GM12878 (cell line): Measurements from ENCODE around the gene USP25. TPM values are rescaled to one million over a fixed set of nuclear protein-coding genes. Genes with fewer than 3 reads are reported as not detected.

Experiments
- ATAC-seq: fragments of 200-7000 bp; cut with Tn5 transposase; 3 replicates; pipeline ENCODE4 v1.9.1; 2020; ENCODE audit warnings: mild to moderate bottlenecking, moderate library complexity
- BruUV-seq: library from RNA; stranded (reverse); fragments of 400-500 nt; replicated peaks from 2 replicates; lab custom pipeline; 2021; lab: Mats Ljungman, UMichigan
- CTCF ChIA-PET: fragments of 300-600 bp; sonication (Branson Sonifier 250); formaldehyde crosslinking; extraction: SDS; loops from one replicate; lab custom pipeline; 2021; ENCODE audit warnings: inconsistent platforms; lab: Yijun Ruan, JAX
- POLR2A ChIA-PET: fragments of 350-600 bp; formaldehyde crosslinking; extraction: SDS; loops from one replicate; lab custom pipeline; 2021; ENCODE audit warnings: inconsistent platforms; lab: Charles Lee
- RAD21 ChIA-PET: fragments of 300-600 bp; sonication (Branson Sonifier 250); formaldehyde crosslinking; loops from one replicate; lab custom pipeline; 2023; ENCODE audit warnings: antibody characterized with exemption; ENCODE audit not compliant: unreplicated experiment; lab: Charles Lee
- SMC1A ChIA-PET: fragments of 300-600 bp; sonication (Branson Sonifier 250); formaldehyde crosslinking; loops from one replicate; lab custom pipeline; 2023; ENCODE audit not compliant: unreplicated experiment, uncharacterized antibody; lab: Charles Lee
- DNase-seq: peaks from one replicate; pipeline ENCODE4 v3.0.0-alpha.2; 2011; ENCODE audit warnings: low read depth, low spot score
- FAIRE-seq: peaks from 3 replicates; lab custom pipeline; 2011; peaks lifted over from hg19 to GRCh38; lab: Jason Lieb, UNC
- H2AFZ ChIP-seq: 2 replicates; pipeline ENCODE4 v1.6.0; 2011; ENCODE audit warnings: low read depth, low read length, control low read depth; ENCODE audit not compliant: control insufficient read depth
- H3K27ac ChIP-seq: 2 replicates; pipeline ENCODE4 v1.5.1; 2011; ENCODE audit warnings: control low read depth; ENCODE audit not compliant: control insufficient read depth, insufficient read depth
- H3K27me3 ChIP-seq, 2 experiments: replicated peaks in 1 of 2; 2 replicates each; pipeline versions ENCODE4 v1.6.0 to v1.6.1; 2011; ENCODE audit warnings: low read length in 1 of 2; ENCODE audit not compliant: control insufficient read depth in 2 of 2, insufficient read depth in 2 of 2
- H3K36me3 ChIP-seq, 2 experiments: 2 replicates each; pipeline ENCODE4 v1.5.1; 2011; ENCODE audit warnings: low read length in 1 of 2; ENCODE audit not compliant: control insufficient read depth in 2 of 2, insufficient read depth in 2 of 2
- H3K4me1 ChIP-seq: 2 replicates; pipeline ENCODE4 v1.6.1; 2011; ENCODE audit warnings: mild to moderate bottlenecking, low read length, moderate library complexity, mixed read lengths; ENCODE audit not compliant: control insufficient read depth, insufficient read depth
- H3K4me2 ChIP-seq: 2 replicates; pipeline ENCODE4 v1.6.0; 2011; ENCODE audit warnings: control low read depth; ENCODE audit not compliant: control insufficient read depth, insufficient read depth
- H3K4me3 ChIP-seq: fragments of 200-600 bp; sonication (generic); 2 replicates; pipeline ENCODE4 v1.5.1; 2016
- H3K79me2 ChIP-seq: 2 replicates; pipeline ENCODE4 v1.6.0; 2011; ENCODE audit warnings: low read length; ENCODE audit not compliant: control insufficient read depth, insufficient read depth
- H3K9ac ChIP-seq: 2 replicates; pipeline ENCODE4 v1.8.0; 2011; ENCODE audit warnings: low read length, control low read depth, mixed read lengths; ENCODE audit not compliant: control insufficient read depth, insufficient read depth
- H3K9me3 ChIP-seq: replicated peaks from 3 replicates; pipeline ENCODE4 v1.5.1; 2011; ENCODE audit warnings: mild to moderate bottlenecking, low read length; ENCODE audit not compliant: control insufficient read depth, insufficient read depth
- H4K20me1 ChIP-seq: 2 replicates; pipeline ENCODE4 v1.6.0; 2011; ENCODE audit not compliant: control insufficient read depth, insufficient read depth
- ATF3 ChIP-seq: IDR thresholded peaks from 2 replicates; pipeline ENCODE4 v1.6.1; 2011; ENCODE audit warnings: low read depth, mild to moderate bottlenecking, low read length, moderate library complexity, borderline replicate concordance; ENCODE audit errors: extremely low read depth
- BHLHE40 ChIP-seq, 2 experiments: fragments of 450-650 bp in 1 of 2; IDR thresholded peaks; 2 replicates each; pipeline ENCODE4 v1.6.1; 2011 to 2017; ENCODE audit warnings: low read depth in 2 of 2, borderline replicate concordance in 1 of 2, improper control_type of control experiment in 1 of 2, low read length in 1 of 2, mild to moderate bottlenecking in 1 of 2
- CHD2 ChIP-seq: IDR thresholded peaks from 2 replicates; pipeline ENCODE4 v1.6.1; 2011; ENCODE audit warnings: low read depth, low read length, improper control_type of control experiment, borderline replicate concordance
- CREM ChIP-seq: IDR thresholded peaks from 2 replicates; pipeline ENCODE4 v1.6.1; 2014; ENCODE audit warnings: antibody characterized with exemption, low read depth
- E4F1 ChIP-seq: fragments of 450-650 bp; IDR thresholded peaks from 2 replicates; pipeline ENCODE4 v1.6.1; 2018; ENCODE audit warnings: borderline replicate concordance, mild to moderate bottlenecking; ENCODE audit not compliant: partially characterized antibody
- FOXK2 ChIP-seq: fragments of 450-650 bp; IDR thresholded peaks from 2 replicates; pipeline ENCODE4 v1.6.1; 2017; ENCODE audit warnings: mild to moderate bottlenecking, moderate library complexity
- IKZF1 ChIP-seq: fragments of 450-650 bp; conservative IDR thresholded peaks from 2 replicates; pipeline ENCODE4 v1.6.1; 2017; ENCODE audit warnings: antibody characterized with exemption, mild to moderate bottlenecking
- IRF3 ChIP-seq: fragments of 450-650 bp; IDR thresholded peaks from 2 replicates; pipeline ENCODE4 v1.6.1; 2014; ENCODE audit warnings: mild to moderate bottlenecking
- PKNOX1 ChIP-seq: fragments of 450-650 bp; IDR thresholded peaks from 2 replicates; pipeline ENCODE4 v1.6.1; 2016; ENCODE audit warnings: mild to moderate bottlenecking
- POLR2AphosphoS2 ChIP-seq: IDR thresholded peaks from 2 replicates; pipeline ENCODE4 v1.6.1; 2011; ENCODE audit warnings: low read depth, mild to moderate bottlenecking, low read length, improper control_type of control experiment, moderate library complexity
- SMAD1 ChIP-seq: fragments of 450-650 bp; IDR thresholded peaks from 2 replicates; pipeline ENCODE4 v1.6.1; 2018; ENCODE audit warnings: mild to moderate bottlenecking, low read depth; ENCODE audit not compliant: partially characterized antibody
- SMARCA5 ChIP-seq: fragments of 450-650 bp; IDR thresholded peaks from 2 replicates; pipeline ENCODE4 v1.6.1; 2017; ENCODE audit warnings: mild to moderate bottlenecking
- SMC3 ChIP-seq: IDR thresholded peaks from 2 replicates; pipeline ENCODE4 v1.6.1; 2011; ENCODE audit warnings: low read length, improper control_type of control experiment, borderline replicate concordance
- SPI1 ChIP-seq: IDR thresholded peaks from 2 replicates; pipeline ENCODE4 v1.6.1; 2011; ENCODE audit warnings: low read depth, mild to moderate bottlenecking, low read length, moderate library complexity, borderline replicate concordance; ENCODE audit not compliant: insufficient read depth
- SRF ChIP-seq, 2 experiments: IDR thresholded peaks; 2 replicates each; pipeline ENCODE4 v1.6.1; 2011; ENCODE audit warnings: low read depth in 2 of 2, low read length in 2 of 2, mild to moderate bottlenecking in 1 of 2, moderate library complexity in 1 of 2
- ZNF384 ChIP-seq: IDR thresholded peaks from 2 replicates; pipeline ENCODE4 v1.6.1; 2012; ENCODE audit warnings: low read depth, mild to moderate bottlenecking, low read length, improper control_type of control experiment, borderline replicate concordance
- WGBS: methylation state at CpG from one replicate; pipeline ENCODE4 v1.1.6; 2016; ENCODE audit warnings: low lambda C conversion rate; ENCODE audit not compliant: insufficient replicate concordance, insufficient coverage; ENCODE audit errors: missing lambda C conversion rate; 5-methylcytosine and 5-hydroxymethylcytosine counted together
- in situ Hi-C: fragments of 300-500 bp; cut with MboI; formaldehyde crosslinking; loops from 9 replicates; pipeline ENCODE4 v1.14.3; 2018; ENCODE audit warnings: mixed read lengths
- intact Hi-C: fragments of 100-400 bp; cut with micrococcal nuclease; formaldehyde crosslinking; loops from one replicate; pipeline ENCODE4 v1.14.2; 2022; ENCODE audit not compliant: unreplicated experiment
- polyA plus RNA-seq, 11 experiments: library from polyadenylated mRNA; depleted of rRNA in 4 of 11; unstranded in 6 of 11; stranded (reverse) in 5 of 11; fragments of >200 nt; fragmentation: Nextera tagmentation in 4 of 11; fragmentation: Illumina TruSeq in 1 of 11; extraction: Ambion mirVana in 4 of 11; extraction: Trizol in 1 of 11; gene quantifications; 1 replicate in 1 of 11; 2 replicates in 10 of 11; pipeline versions ENCODE4 v1.2.1 to v1.2.3, GENCODE V29; 2011 to 2016; ENCODE audit warnings: inconsistent platforms in 2 of 11, missing spikeins in 2 of 11, low read depth in 1 of 11
- total RNA-seq, 4 experiments: library from RNA; depleted of rRNA in 3 of 4; stranded (reverse); fragments of >200 nt in 3 of 4; fragmentation: Illumina TruSeq in 1 of 4; extraction: Trizol in 1 of 4; gene quantifications; 2 replicates each; pipeline versions ENCODE4 v1.2.1 to v1.2.3, GENCODE V29; 2013 to 2021

The USP25 gene
- total and polyA plus RNA-seq, 10 of the 15 experiments (the other 5 are each of a cell fraction or from before 2014, with no cell fraction given) = 1.5 to 31.3 (median 23.4) TPM

GRCh38 chr21:15804247-15805005 lies 74.6 kb downstream of the USP25 start:
- H3K27me3 ChIP-seq = no peaks in the 10 kb centered on the region
- CTCF ChIA-PET = no interaction called here
- no peaks in the 10 kb centered on the region for H3K9me3 ChIP-seq
- H3K79me2 ChIP-seq = no peaks in the 10 kb centered on the region
- no peak overlapping the region for H3K9ac ChIP-seq
- H3K36me3 ChIP-seq = peaks cover 0 to 6% of the 10 kb centered on the region in 2 experiments; a peak in 2 of 4 replicates
- FAIRE-seq (no peak), DNase-seq (no peak), ATAC-seq (no peak)
- no peaks in the 10 kb centered on the region for H4K20me1 ChIP-seq
- in situ Hi-C loops = no loop called here
- 98% methylated on average over 4 of the region's 4 CpGs for WGBS
- no peak overlapping the region for H3K4me3 ChIP-seq
- SMC1A ChIA-PET = interaction anchor here (1.1 kb wide), 1 partner anchor 76 kb away, joined by 3 read pairs; no protein-coding TSS in a partner anchor
- RAD21 ChIA-PET = no interaction called here
- no TSS peak for BruUV-seq
- intact Hi-C loops = no loop called here
- POLR2A ChIA-PET = no interaction called here
- no peak overlapping the region for H3K27ac ChIP-seq
- no peak overlapping the region for H2AFZ ChIP-seq
- no peaks in the 10 kb centered on the region for H3K4me1 ChIP-seq
- H3K4me2 ChIP-seq = no peak overlapping the region
- TF ChIP-seq SMC3 = no peak
- no peak for TF ChIP-seq CHD2
- TF ChIP-seq BHLHE40 (IDR thresholded peaks at IDR 0.05; ENCODE audit: borderline replicate concordance in 1 of 2, low read depth in 2 of 2, low read length in 1 of 2) = no peak
- TF ChIP-seq SPI1 = no peak
- no peak for TF ChIP-seq ZNF384
- TF ChIP-seq SRF (IDR thresholded peaks at IDR 0.05; ENCODE audit: low read depth in 2 of 2, low read length in 2 of 2) = no peak
- TF ChIP-seq SMARCA5 = no peak
- TF ChIP-seq ATF3 = no peak
- no peak for TF ChIP-seq POLR2AphosphoS2
- no peak for TF ChIP-seq IRF3
- no peak for TF ChIP-seq CREM
- TF ChIP-seq FOXK2 = no peak
- no peak for TF ChIP-seq SMAD1
- TF ChIP-seq PKNOX1 = no peak
- TF ChIP-seq IKZF1 = no peak
- TF ChIP-seq E4F1 = no peak
